A673 (cell line): ENCODE results near the gene SEC14L3. TPM values are rescaled to one million over a fixed set of nuclear protein-coding genes. Genes with fewer than 3 reads are reported as not detected.

ENCODE experiments used
- BruUV-seq: library from RNA; stranded (reverse); fragments of 400-500 nt; replicated peaks from 2 replicates; lab custom pipeline; 2021; lab: Mats Ljungman, UMichigan
- CTCF ChIA-PET: fragments of 300-600 bp; sonication (Branson Sonifier 250); formaldehyde crosslinking; loops from one replicate; lab custom pipeline; 2022; ENCODE audit warnings: antibody characterized with exemption; lab: Charles Lee
- POLR2A ChIA-PET: fragments of 300-600 bp; sonication (Branson Sonifier 250); formaldehyde crosslinking; loops from one replicate; lab custom pipeline; 2022; ENCODE audit warnings: antibody characterized with exemption; ENCODE audit not compliant: low non-redundant PET; lab: Charles Lee
- DNase-seq: peaks from one replicate; pipeline ENCODE4 v3.0.0-alpha.2; 2015; ENCODE audit warnings: low spot score
- H3K27ac ChIP-seq: fragments of 200-600 bp; sonication (generic); 2 replicates; pipeline ENCODE4 v1.5.1; 2016; ENCODE audit warnings: mixed run types, low read depth, mild to moderate bottlenecking, mixed read lengths, antibody characterized with exemption, low read length; ENCODE audit not compliant: poor library complexity, severe bottlenecking
- H3K27me3 ChIP-seq: fragments of 200-600 bp; sonication (generic); replicated peaks from 2 replicates; pipeline ENCODE4 v1.6.1; 2017; ENCODE audit warnings: mixed run types, low read depth, mild to moderate bottlenecking, mixed read lengths, antibody characterized with exemption, low read length; ENCODE audit not compliant: insufficient read depth, poor library complexity
- H3K36me3 ChIP-seq: fragments of 200-600 bp; sonication (generic); 2 replicates; pipeline ENCODE4 v1.6.1; 2016; ENCODE audit warnings: mixed run types, mild to moderate bottlenecking, mixed read lengths, antibody characterized with exemption, low read length; ENCODE audit not compliant: insufficient read depth, poor library complexity, severe bottlenecking
- H3K4me1 ChIP-seq: fragments of 200-600 bp; sonication (generic); 2 replicates; pipeline ENCODE4 v1.6.1; 2017; ENCODE audit warnings: mixed run types, mild to moderate bottlenecking, mixed read lengths, antibody characterized with exemption, low read length; ENCODE audit not compliant: insufficient read depth, poor library complexity, severe bottlenecking
- H3K4me3 ChIP-seq: fragments of 200-600 bp; sonication (generic); 2 replicates; pipeline ENCODE4 v1.5.1; 2016; ENCODE audit warnings: low read depth, mixed run types, mild to moderate bottlenecking, mixed read lengths, low read length; ENCODE audit not compliant: poor library complexity, severe bottlenecking
- H3K9me3 ChIP-seq: fragments of 200-600 bp; sonication (generic); 2 replicates; pipeline ENCODE4 v1.6.1; 2016; ENCODE audit warnings: mixed run types, low read depth, mild to moderate bottlenecking, mixed read lengths, antibody characterized with exemption, low read length; ENCODE audit not compliant: poor library complexity, severe bottlenecking
- EZH2 ChIP-seq: fragments of 200-600 bp; sonication (generic); IDR thresholded peaks from 2 replicates; pipeline ENCODE4 v1.6.1; 2017; ENCODE audit warnings: borderline replicate concordance, low read depth, mild to moderate bottlenecking, mixed read lengths, antibody characterized with exemption, low read length; ENCODE audit not compliant: poor library complexity, severe bottlenecking
- intact Hi-C: fragments of 100-400 bp; cut with micrococcal nuclease; formaldehyde crosslinking; loops from one replicate; pipeline ENCODE4 v1.10.0; 2022; ENCODE audit not compliant: unreplicated experiment
- total RNA-seq: library from RNA; stranded (reverse); gene quantifications from 2 replicates; pipeline ENCODE4 v1.2.3, GENCODE V29; 2021
- TF ChIP-seq, protein P1 (sequence below): fragments of 300-800, 200-600 bp; sonication (generic); conservative IDR thresholded peaks from 2 replicates; pipeline ENCODE4 v1.5.1; 2017; ENCODE audit warnings: low read depth, mild to moderate bottlenecking, antibody characterized with exemption, low read length, moderate library complexity, mixed read lengths

SEC14L3 gene
- total RNA-seq, 1 experiment from 2014 or later: not detected

DNA sequence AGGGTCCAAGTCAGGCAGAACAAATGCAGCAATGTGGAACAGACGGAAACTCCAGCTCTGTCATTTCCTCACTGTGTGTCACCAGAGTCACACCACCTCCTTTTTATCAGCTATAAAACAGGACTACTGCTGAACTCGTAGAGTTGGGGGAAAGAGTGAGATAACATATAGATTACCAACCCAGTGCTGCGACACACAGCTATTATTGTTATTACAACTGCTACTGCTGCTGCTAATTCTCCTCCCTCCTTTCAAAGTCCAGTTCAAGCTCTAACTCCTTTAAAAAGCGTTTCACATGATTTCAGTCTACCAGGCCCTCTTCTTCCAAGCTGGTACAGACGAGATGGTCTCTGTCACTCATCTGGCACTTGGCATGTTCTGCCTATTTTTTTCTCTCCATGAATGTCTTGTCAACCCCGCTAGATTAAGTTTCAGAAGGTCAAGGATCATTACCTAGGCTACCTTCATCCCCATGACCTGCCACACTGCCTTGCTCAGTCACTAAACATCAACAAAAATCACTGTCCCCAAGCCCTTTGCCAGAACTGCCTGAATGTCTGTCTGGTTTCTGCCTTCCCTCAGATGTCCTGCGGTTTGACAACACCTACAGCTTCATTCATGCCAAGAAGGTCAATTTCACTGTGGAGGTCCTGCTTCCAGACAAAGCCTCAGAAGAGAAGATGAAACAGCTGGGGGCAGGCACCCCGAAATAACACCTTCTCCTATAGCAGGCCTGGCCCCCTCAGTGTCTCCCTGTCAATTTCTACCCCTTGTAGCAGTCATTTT is 49.9 kb downstream of the SEC14L3 start:
- ChIA-PET POLR2A (interaction anchor here (0.5 kb wide), 1 partner anchor 17 kb away, joined by 4 read pairs; no protein-coding TSS in a partner anchor), CTCF (interaction anchor here (1.5 kb wide), 1 partner anchor 9 kb away, joined by 5 read pairs; no protein-coding TSS in a partner anchor)
- TF ChIP-seq EZH2: no peak
- TF ChIP-seq, protein P1, sequence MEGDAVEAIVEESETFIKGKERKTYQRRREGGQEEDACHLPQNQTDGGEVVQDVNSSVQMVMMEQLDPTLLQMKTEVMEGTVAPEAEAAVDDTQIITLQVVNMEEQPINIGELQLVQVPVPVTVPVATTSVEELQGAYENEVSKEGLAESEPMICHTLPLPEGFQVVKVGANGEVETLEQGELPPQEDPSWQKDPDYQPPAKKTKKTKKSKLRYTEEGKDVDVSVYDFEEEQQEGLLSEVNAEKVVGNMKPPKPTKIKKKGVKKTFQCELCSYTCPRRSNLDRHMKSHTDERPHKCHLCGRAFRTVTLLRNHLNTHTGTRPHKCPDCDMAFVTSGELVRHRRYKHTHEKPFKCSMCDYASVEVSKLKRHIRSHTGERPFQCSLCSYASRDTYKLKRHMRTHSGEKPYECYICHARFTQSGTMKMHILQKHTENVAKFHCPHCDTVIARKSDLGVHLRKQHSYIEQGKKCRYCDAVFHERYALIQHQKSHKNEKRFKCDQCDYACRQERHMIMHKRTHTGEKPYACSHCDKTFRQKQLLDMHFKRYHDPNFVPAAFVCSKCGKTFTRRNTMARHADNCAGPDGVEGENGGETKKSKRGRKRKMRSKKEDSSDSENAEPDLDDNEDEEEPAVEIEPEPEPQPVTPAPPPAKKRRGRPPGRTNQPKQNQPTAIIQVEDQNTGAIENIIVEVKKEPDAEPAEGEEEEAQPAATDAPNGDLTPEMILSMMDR: no peak
- BruUV-seq: TSS peak; percentile 26
- intact Hi-C loops: loop anchor here (5.0 kb wide), 1 partner anchor 135 kb away; the partner anchor contains the start of gene CASTOR1
- no peaks in the 10 kb centered on the region for H3K27me3 ChIP-seq
- no peaks in the 10 kb centered on the region for H3K9me3 ChIP-seq
- peaks cover 37% of the 10 kb centered on the region for H3K4me1 ChIP-seq
- peaks cover 24% of the 10 kb centered on the region for H3K36me3 ChIP-seq
- no peak for DNase-seq
- H3K4me3 ChIP-seq: peak overlapping the region; percentile 60
- peak overlapping the region; percentile 97 for H3K27ac ChIP-seq

GRCh38 chr22:30420347-30421125 is 51.3 kb downstream of the SEC14L3 start:
- Histone ChIP-seq H3K4me1 (peaks cover 34% of the 10 kb centered on the region), H3K36me3 (peaks cover 33% of the 10 kb centered on the region), H3K27ac (peak overlapping the region; percentile 97), H3K9me3 (no peaks in the 10 kb centered on the region), H3K27me3 (no peaks in the 10 kb centered on the region), H3K4me3 (no peak overlapping the region)
- intact Hi-C loops: loop anchor here (5.0 kb wide), 1 partner anchor 133 kb away; the partner anchor contains the start of gene CASTOR1
- no peak for DNase-seq
- ChIA-PET POLR2A (no interaction called here), CTCF (no interaction called here)
- TF ChIP-seq EZH2: no peak
- TF ChIP-seq, protein P1: no peak
- BruUV-seq: no TSS peak

GRCh38 chr22:30416837-30417236 is 55.0 kb downstream of the SEC14L3 start:
- POLR2A ChIA-PET: no interaction called here
- intact Hi-C loops: no loop called here
- Histone ChIP-seq H3K27me3 (no peaks in the 10 kb centered on the region), H3K27ac (no peak overlapping the region), H3K36me3 (peaks cover 38% of the 10 kb centered on the region), H3K9me3 (no peaks in the 10 kb centered on the region), H3K4me1 (peaks cover 35% of the 10 kb centered on the region), H3K4me3 (no peak overlapping the region)
- CTCF ChIA-PET: no interaction called here
- DNase-seq: no peak
- no TSS peak for BruUV-seq
- TF ChIP-seq, protein P1: no peak
- TF ChIP-seq EZH2: no peak
